ENCODE measurements around the gene KCNIP1.

The KCNIP1 gene

GRCh38 chr5:170536525-170536924 is 32.7 kb downstream of the KCNIP1 start:
- Histone ChIP-seq H3K27me3 (ENCODE audit: control insufficient read depth, insufficient read depth, low read length) (no peaks in the 10 kb centered on the region; the same call in 1 of the 2 replicates), H3K4me3 (ENCODE audit: low read depth, low read length) (no peak overlapping the region), H3K4me1 (ENCODE audit: control insufficient read depth, insufficient read depth, low read length) (no peaks in the 10 kb centered on the region; the same call in 1 of the 2 replicates), H3K27ac (ENCODE audit: low read depth, low read length) (no peak overlapping the region), H3K9me3 (ENCODE audit: control insufficient read depth, insufficient read depth, low read depth, low read length) (no peaks in the 10 kb centered on the region), H3K9ac (ENCODE audit: low read length) (no peak overlapping the region), H3K36me3 (ENCODE audit: control insufficient read depth, insufficient read depth, low read length) (no peaks in the 10 kb centered on the region)

GRCh38 chr5:170537451-170538095 is 33.8 kb downstream of the KCNIP1 start:
- H3K36me3 ChIP-seq (ENCODE audit: control insufficient read depth, insufficient read depth, low read length), result no peaks in the 10 kb centered on the region
- no peaks in the 10 kb centered on the region for H3K27me3 ChIP-seq (ENCODE audit: control insufficient read depth, insufficient read depth, low read length)
- no peak overlapping the region for H3K27ac ChIP-seq (ENCODE audit: low read depth, low read length)
- no peaks in the 10 kb centered on the region; the same call in 1 of the 2 replicates for H3K4me1 ChIP-seq (ENCODE audit: control insufficient read depth, insufficient read depth, low read length)
- H3K4me3 ChIP-seq (ENCODE audit: low read depth, low read length), result no peak overlapping the region
- H3K9ac ChIP-seq (ENCODE audit: low read length), result no peak overlapping the region
- no peaks in the 10 kb centered on the region for H3K9me3 ChIP-seq (ENCODE audit: control insufficient read depth, insufficient read depth, low read depth, low read length)

- Histone ChIP-seq H3K9me3 (ENCODE audit: control insufficient read depth, insufficient read depth, low read depth, low read length) (no peaks in the 10 kb centered on the region), H3K4me1 (ENCODE audit: control insufficient read depth, insufficient read depth, low read length) (no peaks in the 10 kb centered on the region; the same call in 1 of the 2 replicates), H3K9ac (ENCODE audit: low read length) (no peak overlapping the region), H3K36me3 (ENCODE audit: control insufficient read depth, insufficient read depth, low read length) (no peaks in the 10 kb centered on the region), H3K4me3 (ENCODE audit: low read depth, low read length) (no peak overlapping the region), H3K27me3 (ENCODE audit: control insufficient read depth, insufficient read depth, low read length) (no peaks in the 10 kb centered on the region), H3K27ac (ENCODE audit: low read depth, low read length) (no peak overlapping the region)
These were observed 34.3 kb downstream of the KCNIP1 start for GRCh38 chr5:170538096-170538465.

GRCh38 chr5:170538696-170539586 is 35.1 kb downstream of the KCNIP1 start:
- H3K4me3 ChIP-seq (ENCODE audit: low read depth, low read length), result no peak overlapping the region
- H3K4me1 ChIP-seq (ENCODE audit: control insufficient read depth, insufficient read depth, low read length), result no peaks in the 10 kb centered on the region; the same call in 1 of the 2 replicates
- H3K27me3 ChIP-seq (ENCODE audit: control insufficient read depth, insufficient read depth, low read length), result no peaks in the 10 kb centered on the region
- no peak overlapping the region for H3K9ac ChIP-seq (ENCODE audit: low read length)
- no peak overlapping the region for H3K27ac ChIP-seq (ENCODE audit: low read depth, low read length)
- H3K9me3 ChIP-seq (ENCODE audit: control insufficient read depth, insufficient read depth, low read depth, low read length), result no peaks in the 10 kb centered on the region
- no peaks in the 10 kb centered on the region for H3K36me3 ChIP-seq (ENCODE audit: control insufficient read depth, insufficient read depth, low read length)

GRCh38 chr5:170540271-170540670 is 36.5 kb downstream of the KCNIP1 start:
- Histone ChIP-seq H3K27ac (ENCODE audit: low read depth, low read length) (no peak overlapping the region), H3K36me3 (ENCODE audit: control insufficient read depth, insufficient read depth, low read length) (no peaks in the 10 kb centered on the region), H3K4me3 (ENCODE audit: low read depth, low read length) (no peak overlapping the region), H3K9me3 (ENCODE audit: control insufficient read depth, insufficient read depth, low read depth, low read length) (0 out of 2 replicates have a peak, but pooled peaks cover 4% of the 10 kb centered on the region), H3K27me3 (ENCODE audit: control insufficient read depth, insufficient read depth, low read length) (no peaks in the 10 kb centered on the region), H3K4me1 (ENCODE audit: control insufficient read depth, insufficient read depth, low read length) (no peaks in the 10 kb centered on the region; the same call in 1 of the 2 replicates), H3K9ac (ENCODE audit: low read length) (no peak overlapping the region)

GRCh38 chr5:170541146-170541769 is 37.4 kb downstream of the KCNIP1 start:
- Histone ChIP-seq H3K9ac (ENCODE audit: low read length) (no peak overlapping the region), H3K36me3 (ENCODE audit: control insufficient read depth, insufficient read depth, low read length) (no peaks in the 10 kb centered on the region), H3K4me1 (ENCODE audit: control insufficient read depth, insufficient read depth, low read length) (no peaks in the 10 kb centered on the region), H3K9me3 (ENCODE audit: control insufficient read depth, insufficient read depth, low read depth, low read length) (peaks cover 7% of the 10 kb centered on the region; the same call in 1 of the 2 replicates), H3K4me3 (ENCODE audit: low read depth, low read length) (no peak overlapping the region), H3K27me3 (ENCODE audit: control insufficient read depth, insufficient read depth, low read length) (no peaks in the 10 kb centered on the region), H3K27ac (ENCODE audit: low read depth, low read length) (no peak overlapping the region)

GRCh38 chr5:170542691-170543293 is 39.0 kb downstream of the KCNIP1 start:
- Histone ChIP-seq H3K9me3 (ENCODE audit: control insufficient read depth, insufficient read depth, low read depth, low read length) (peaks cover 7% of the 10 kb centered on the region; the same call in 1 of the 2 replicates), H3K27ac (ENCODE audit: low read depth, low read length) (no peak overlapping the region), H3K36me3 (ENCODE audit: control insufficient read depth, insufficient read depth, low read length) (no peaks in the 10 kb centered on the region), H3K27me3 (ENCODE audit: control insufficient read depth, insufficient read depth, low read length) (no peaks in the 10 kb centered on the region), H3K4me1 (ENCODE audit: control insufficient read depth, insufficient read depth, low read length) (no peaks in the 10 kb centered on the region), H3K9ac (ENCODE audit: low read length) (no peak overlapping the region), H3K4me3 (ENCODE audit: low read depth, low read length) (no peak overlapping the region)

GRCh38 chr5:170545313-170545712 is 41.5 kb downstream of the KCNIP1 start:
- peaks cover 7% of the 10 kb centered on the region; the same call in 1 of the 2 replicates for H3K9me3 ChIP-seq (ENCODE audit: control insufficient read depth, insufficient read depth, low read depth, low read length)
- no peak overlapping the region for H3K27ac ChIP-seq (ENCODE audit: low read depth, low read length)
- H3K27me3 ChIP-seq (ENCODE audit: control insufficient read depth, insufficient read depth, low read length), result no peaks in the 10 kb centered on the region
- no peak overlapping the region for H3K4me3 ChIP-seq (ENCODE audit: low read depth, low read length)
- no peaks in the 10 kb centered on the region for H3K4me1 ChIP-seq (ENCODE audit: control insufficient read depth, insufficient read depth, low read length)
- no peaks in the 10 kb centered on the region for H3K36me3 ChIP-seq (ENCODE audit: control insufficient read depth, insufficient read depth, low read length)
- H3K9ac ChIP-seq (ENCODE audit: low read length), result no peak overlapping the region

GRCh38 chr5:170545811-170546210 is 42.0 kb downstream of the KCNIP1 start:
- Histone ChIP-seq H3K9ac (ENCODE audit: low read length) (no peak overlapping the region), H3K27ac (ENCODE audit: low read depth, low read length) (no peak overlapping the region), H3K36me3 (ENCODE audit: control insufficient read depth, insufficient read depth, low read length) (no peaks in the 10 kb centered on the region), H3K9me3 (ENCODE audit: control insufficient read depth, insufficient read depth, low read depth, low read length) (peaks cover 7% of the 10 kb centered on the region; the same call in 1 of the 2 replicates), H3K4me3 (ENCODE audit: low read depth, low read length) (no peak overlapping the region), H3K4me1 (ENCODE audit: control insufficient read depth, insufficient read depth, low read length) (no peaks in the 10 kb centered on the region), H3K27me3 (ENCODE audit: control insufficient read depth, insufficient read depth, low read length) (no peaks in the 10 kb centered on the region)

GRCh38 chr5:170546282-170546681 is 42.5 kb downstream of the KCNIP1 start:
- Histone ChIP-seq H3K9me3 (ENCODE audit: control insufficient read depth, insufficient read depth, low read depth, low read length) (peaks cover 7% of the 10 kb centered on the region; the same call in 1 of the 2 replicates), H3K36me3 (ENCODE audit: control insufficient read depth, insufficient read depth, low read length) (no peaks in the 10 kb centered on the region), H3K4me1 (ENCODE audit: control insufficient read depth, insufficient read depth, low read length) (no peaks in the 10 kb centered on the region), H3K9ac (ENCODE audit: low read length) (no peak overlapping the region), H3K27me3 (ENCODE audit: control insufficient read depth, insufficient read depth, low read length) (no peaks in the 10 kb centered on the region), H3K27ac (ENCODE audit: low read depth, low read length) (no peak overlapping the region), H3K4me3 (ENCODE audit: low read depth, low read length) (no peak overlapping the region)
